Suppressor macrophage (primary cell): ENCODE data around the gene GPRC5C.
A peak's percentile ranks its signal among the peaks of the same experiment; 100 is the strongest.
"Not testable (repeated sequence)": the region's sequence is repeated elsewhere in the genome, so short reads cannot be mapped to it uniquely, and the experiment has no call there.

Experiments
- DNase-seq, 4 experiments: peaks; one replicate each; pipeline ENCODE4 v3.0.0-alpha.2; 2020 to 2022

GPRC5C gene

GRCh38 chr17:74474043-74474792 lies 42.3 kb downstream of the GPRC5C start:
- no peak for DNase-seq

- no peak for DNase-seq
Observed at GRCh38 chr17:74475189-74475588, 43.3 kb downstream of the GPRC5C start.

- no peak for DNase-seq
Observed at GRCh38 chr17:74477411-74477810, 45.5 kb downstream of the GPRC5C start.

GRCh38 chr17:74478420-74479100 lies 46.7 kb downstream of the GPRC5C start:
- DNase-seq, result peak; percentile 88 to 95 (median 92)

- DNase-seq, result no peak
Observed at GRCh38 chr17:74480290-74480689, 48.4 kb downstream of the GPRC5C start.

GRCh38 chr17:74481621-74482020 lies 49.7 kb downstream of the GPRC5C start:
- DNase-seq, result no peak

- no peak for DNase-seq
Observed at GRCh38 chr17:74484066-74484465, 52.2 kb downstream of the GPRC5C start.

- no peak for DNase-seq
Observed at GRCh38 chr17:74485022-74485743, 53.3 kb downstream of the GPRC5C start.

GRCh38 chr17:74485841-74486240 lies 54.0 kb downstream of the GPRC5C start:
- DNase-seq, result no peak

- DNase-seq, result not testable (repeated sequence)
Observed at GRCh38 chr17:74488276-74488675, 56.4 kb downstream of the GPRC5C start.

- no peak for DNase-seq
Observed at GRCh38 chr17:74490716-74491115, 58.8 kb downstream of the GPRC5C start.

- DNase-seq, result peak; percentile 70 to 89 (median 82)
Observed at GRCh38 chr17:74491626-74492025, 59.7 kb downstream of the GPRC5C start.

GRCh38 chr17:74493331-74493833 lies 61.5 kb downstream of the GPRC5C start:
- peak; percentile 82 to 89 (median 86) for DNase-seq
